Left renal pelvis (tissue), 4 donors: ENCODE measurements around the gene CLEC4E. TPM values are rescaled to one million over a fixed set of nuclear protein-coding genes. Genes with fewer than 3 reads are reported as not detected.
"Not testable (repeated sequence)": the region's sequence is repeated elsewhere in the genome, so short reads cannot be mapped to it uniquely, and the experiment has no call there.

Source experiments
- DNase-seq, 4 donors: peaks; one replicate each; pipeline ENCODE4 v3.0.0-alpha.2; 2013; ENCODE audit warnings: low read depth in 4 of 4, low spot score in 3 of 4
- polyA plus RNA-seq, 4 donors: library from polyadenylated mRNA; unstranded; fragments of 120-200 nt; gene quantifications; one replicate each; pipeline ENCODE4 v1.2.1, GENCODE V29; 2013; ENCODE audit not compliant: insufficient read length in 4 of 4

The CLEC4E gene, protein sequence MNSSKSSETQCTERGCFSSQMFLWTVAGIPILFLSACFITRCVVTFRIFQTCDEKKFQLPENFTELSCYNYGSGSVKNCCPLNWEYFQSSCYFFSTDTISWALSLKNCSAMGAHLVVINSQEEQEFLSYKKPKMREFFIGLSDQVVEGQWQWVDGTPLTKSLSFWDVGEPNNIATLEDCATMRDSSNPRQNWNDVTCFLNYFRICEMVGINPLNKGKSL
- polyA plus RNA-seq = 1 to 10 TPM in 3 of 4 donors, under 1 TPM in 1; 0.42 to 2.0 (median 1.2) TPM

DNA sequence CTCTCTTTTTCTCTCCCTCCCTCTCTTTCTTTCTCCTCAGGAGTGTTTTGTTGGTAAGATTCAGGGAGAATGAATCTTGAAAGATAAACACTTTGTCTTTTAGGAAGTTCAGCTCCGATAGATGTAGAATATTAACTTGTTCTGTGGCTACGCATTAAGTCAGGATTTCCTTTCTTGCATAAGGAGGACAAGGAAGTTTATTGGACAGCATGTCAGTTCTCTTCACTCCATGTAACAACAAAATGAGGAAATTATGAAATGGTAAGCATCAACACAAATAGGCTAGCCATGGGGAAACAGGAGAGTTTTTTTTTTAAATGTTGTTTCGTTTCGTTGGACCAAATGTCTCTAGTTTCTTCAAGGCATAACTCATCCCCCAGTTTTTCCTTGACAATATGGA is at the start of gene CLEC4E:
CLEC4E (minus strand) TSS at position 75 of the 400 bp plus-strand sequence. CDS start 108 bp downstream, outside the sequence.
- not testable (repeated sequence) for DNase-seq

DNA sequence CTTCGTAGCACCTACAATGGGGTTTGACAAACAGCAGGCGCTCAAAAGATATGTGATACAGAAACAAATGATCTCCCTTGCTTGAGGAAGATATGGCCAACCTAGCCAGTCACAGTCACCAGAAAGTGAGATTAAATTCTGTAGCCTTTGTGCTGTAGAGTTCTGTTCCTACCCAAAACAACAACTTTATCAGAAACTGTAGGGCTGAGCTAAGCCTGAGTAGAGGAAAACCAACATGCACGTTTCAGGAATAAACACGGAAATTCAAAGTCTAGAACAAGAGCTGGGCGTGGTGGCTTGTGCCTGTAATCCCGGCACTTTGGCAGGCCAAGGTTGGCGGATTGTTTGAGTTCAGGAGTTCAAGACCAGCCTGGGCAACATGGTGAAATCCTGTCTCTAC is 49.0 kb upstream of the CLEC4E start:
- DNase-seq = no peak

DNA sequence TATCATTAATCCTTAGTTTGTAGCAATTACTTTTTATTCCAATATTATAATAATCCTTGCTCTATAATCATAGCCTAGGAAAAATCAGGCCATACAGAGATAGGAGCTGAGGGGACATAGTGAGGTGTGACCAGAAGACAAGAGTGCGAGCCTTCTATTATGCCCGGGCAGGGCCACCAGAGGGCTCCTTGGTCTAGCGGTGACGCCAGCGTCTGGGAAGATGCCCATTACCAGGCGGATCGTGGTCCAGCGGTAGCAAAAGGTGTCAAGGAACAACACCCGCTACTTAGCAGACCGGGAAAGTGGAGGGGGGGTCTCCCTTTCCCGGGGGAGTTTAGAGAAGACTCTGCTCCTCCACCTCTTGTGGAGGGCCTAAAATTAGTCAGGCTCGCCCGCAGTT is 43.8 kb upstream of the CLEC4E start:
- DNase-seq = not testable (repeated sequence)

DNA sequence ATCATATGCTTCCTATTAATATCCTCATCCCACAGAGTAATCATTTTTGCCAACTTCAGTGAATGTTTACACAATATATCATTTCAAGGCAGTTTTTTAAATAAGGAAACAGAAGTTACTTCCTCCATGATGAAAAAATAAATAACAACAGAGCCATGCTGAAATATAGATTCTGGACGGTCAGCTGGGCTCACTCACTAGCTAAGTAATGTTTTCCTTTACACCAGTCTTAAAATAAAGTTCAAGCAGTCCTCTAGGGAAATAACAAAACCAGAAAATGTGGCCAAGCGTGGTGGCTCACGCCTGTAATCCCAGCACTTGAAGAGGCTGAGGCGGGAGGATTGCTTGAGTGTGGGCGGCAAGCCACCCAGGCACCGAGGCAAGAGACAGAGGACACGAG is 43.3 kb upstream of the CLEC4E start:
- peak in 1 of 4 donors; percentile 3 for DNase-seq

DNA sequence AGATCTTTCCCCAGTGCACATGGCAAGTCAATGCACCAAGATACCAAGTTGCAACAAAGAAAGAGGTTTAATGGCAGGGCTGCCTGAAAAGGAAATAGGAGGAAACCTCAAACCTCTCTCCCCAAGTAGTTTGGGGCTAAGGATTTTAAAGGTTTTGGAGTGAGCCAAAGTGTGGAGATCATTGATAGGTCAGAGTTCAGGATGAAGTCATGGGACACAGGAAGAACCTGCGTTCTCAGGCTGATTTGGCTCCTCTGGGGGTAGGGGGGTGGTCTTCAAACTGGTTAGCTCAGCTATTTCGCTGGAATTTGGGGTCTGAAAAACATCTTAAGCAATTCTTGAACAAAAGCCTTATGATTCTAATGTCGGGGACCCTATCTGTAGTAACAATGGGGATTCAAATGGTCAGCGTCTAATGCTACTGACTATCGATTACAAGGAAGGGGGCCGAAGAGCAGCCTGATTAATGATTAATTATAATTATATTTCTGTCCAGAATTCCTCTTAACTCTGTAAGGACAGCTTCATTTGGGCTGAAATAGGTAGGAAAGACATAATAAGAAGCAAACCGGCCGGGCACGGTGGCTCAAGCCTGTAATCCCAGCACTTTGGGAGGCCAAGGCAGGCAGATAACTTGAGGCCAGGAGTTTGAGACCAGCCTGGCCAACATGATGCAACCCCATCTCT is 40.5 kb upstream of the CLEC4E start:
- DNase-seq = no peak

DNA sequence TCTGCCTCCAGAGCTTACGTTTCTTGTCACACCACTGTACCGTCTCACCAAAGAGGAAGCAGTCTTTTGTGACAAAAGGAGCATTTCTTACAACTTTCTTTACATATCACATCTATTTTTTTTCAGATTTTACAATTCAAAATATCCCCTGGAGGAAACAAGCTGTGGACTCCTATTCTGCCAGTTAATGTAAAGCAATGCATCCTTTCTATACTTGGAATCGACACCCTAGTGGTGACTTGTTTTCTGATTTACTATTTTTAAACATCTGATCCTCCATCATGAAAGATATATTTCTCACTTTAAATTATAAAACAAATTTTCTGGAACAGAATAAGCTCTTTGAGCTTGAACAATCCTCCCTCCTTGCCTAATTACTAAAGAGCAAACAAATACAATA is 37.2 kb upstream of the CLEC4E start:
- DNase-seq = no peak

DNA sequence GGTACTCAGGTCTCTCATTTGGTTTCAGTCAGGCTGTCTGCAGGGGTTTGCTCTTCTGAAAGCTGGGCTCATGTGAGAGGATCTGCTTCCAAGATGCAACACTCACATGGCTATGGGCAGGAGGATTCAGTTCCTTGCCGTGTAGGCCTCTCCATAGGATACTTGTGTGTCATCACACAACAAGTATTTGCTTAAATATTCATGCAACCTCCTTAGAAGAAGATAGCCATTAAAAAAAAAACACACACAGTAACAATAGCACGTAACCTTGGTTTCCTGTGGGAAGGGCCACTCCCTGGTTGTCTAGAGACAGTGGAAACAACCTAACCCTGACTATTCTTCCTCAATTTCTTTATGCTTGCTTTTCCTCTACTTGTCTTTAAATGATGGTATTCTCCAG is 31.8 kb upstream of the CLEC4E start:
- no peak for DNase-seq

DNA sequence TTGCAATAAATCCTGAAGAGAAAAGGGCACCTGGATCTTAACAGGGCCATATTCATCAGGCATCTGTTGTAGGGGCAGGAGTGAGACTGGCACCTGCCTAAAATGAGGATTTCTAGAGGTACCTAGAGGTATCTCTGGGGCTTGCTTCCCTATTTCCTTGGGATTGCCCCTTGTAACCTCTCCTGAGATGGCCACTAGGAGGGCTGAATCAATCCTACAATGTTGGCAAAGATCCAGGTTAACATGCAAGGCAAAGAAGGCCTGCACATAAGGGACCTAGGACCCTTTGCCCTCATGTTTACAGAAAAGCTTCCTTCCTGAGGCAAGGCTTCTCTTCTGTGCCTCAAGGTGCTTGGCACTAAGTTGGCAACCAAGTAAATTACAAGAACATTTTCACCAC is 25.8 kb upstream of the CLEC4E start:
- no peak for DNase-seq

DNA sequence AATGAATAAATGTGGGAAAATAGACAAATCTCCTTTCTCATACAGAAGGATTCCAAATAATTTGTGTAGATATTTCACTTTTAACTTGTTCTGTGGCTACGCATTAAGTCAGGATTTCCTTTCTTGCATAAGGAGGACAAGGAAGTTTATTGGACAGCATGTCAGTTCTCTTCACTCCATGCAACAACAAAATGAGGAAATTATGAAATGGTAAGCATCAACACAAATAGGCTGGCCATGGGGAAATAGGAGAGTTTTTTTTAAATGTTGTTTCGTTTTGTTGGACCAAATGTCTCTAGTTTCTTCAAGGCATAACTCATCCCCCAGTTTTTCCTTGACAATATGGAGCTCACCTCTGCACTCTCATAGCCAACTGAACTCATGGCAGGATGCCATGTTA is 25.3 kb upstream of the CLEC4E start:
- DNase-seq = not testable (repeated sequence)

DNA sequence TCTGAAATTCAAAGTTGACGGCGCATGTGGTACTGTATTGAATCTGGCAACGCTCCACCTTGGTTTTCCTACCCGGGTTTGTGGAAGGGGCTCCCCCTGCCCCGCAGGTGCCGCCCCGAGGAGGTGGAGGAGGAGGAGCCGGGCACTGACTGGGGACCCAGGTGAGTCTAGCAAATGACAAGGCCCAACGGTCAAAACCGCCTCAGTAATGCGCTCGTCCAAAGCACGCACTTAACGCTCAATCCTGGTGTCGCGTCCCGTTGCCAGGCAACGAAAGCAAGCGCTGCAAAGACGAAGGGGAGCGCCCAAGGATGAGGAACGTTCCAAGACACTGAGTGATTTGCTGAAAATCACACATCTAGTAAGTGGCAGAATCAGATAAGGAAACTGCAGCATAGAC is 24.0 kb upstream of the CLEC4E start:
- no peak for DNase-seq

DNA sequence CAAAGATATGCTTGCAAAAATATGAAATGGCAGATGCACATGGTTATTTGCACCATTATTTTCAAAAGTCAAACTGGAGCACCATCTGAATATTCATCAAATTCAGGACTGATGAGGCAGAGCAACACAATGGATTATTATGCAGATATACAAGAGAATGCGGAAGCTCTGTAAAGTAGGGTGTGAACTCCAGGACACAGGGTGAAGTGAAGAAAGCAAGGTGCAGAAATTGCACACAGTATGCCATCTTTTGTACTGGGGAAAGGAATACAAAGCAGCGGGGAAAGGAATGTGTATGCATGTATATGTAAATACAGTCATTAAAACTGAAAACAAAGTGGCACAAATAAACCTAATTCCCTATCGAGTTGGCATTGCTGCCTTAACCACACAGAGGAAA is 22.7 kb upstream of the CLEC4E start:
- no peak for DNase-seq

DNA sequence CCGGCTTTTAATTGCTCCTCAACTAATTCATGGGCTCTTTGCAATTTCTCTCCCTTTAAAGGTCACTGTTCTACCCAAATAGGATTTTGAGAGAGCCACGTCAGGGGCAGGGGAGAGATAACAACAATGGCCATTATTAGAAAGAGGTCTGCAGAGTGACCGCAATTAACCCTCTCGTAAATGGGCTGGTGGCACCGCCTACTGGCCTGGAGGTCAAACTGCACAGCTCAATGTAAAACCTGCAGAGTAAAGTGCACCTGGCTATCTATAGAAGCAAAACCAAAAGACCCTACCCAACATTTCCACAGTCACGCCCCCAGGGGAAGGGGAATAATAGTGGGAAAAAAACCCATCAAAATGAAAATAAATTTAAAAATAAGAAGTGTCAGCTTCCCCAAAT is 21.6 kb upstream of the CLEC4E start:
- DNase-seq = no peak

DNA sequence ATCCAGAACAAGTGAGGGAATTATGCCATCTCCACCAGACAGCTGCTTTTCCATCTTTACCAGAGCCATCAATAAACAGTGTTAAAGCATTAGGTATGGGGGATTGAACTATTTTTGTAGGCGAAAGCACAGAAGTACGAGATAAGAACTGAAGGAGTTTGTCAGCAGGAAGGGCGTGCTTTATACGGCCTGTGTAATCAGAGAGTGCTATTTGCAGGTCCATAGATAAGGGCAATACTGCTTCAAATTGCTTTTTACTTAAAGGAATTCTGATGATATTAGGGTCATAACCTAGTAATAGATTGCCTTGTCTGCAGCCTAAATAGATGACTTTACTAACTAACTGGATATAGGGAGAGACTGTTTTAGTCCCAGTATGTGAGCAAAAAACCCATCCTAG is 20.3 kb upstream of the CLEC4E start:
- no peak for DNase-seq

DNA sequence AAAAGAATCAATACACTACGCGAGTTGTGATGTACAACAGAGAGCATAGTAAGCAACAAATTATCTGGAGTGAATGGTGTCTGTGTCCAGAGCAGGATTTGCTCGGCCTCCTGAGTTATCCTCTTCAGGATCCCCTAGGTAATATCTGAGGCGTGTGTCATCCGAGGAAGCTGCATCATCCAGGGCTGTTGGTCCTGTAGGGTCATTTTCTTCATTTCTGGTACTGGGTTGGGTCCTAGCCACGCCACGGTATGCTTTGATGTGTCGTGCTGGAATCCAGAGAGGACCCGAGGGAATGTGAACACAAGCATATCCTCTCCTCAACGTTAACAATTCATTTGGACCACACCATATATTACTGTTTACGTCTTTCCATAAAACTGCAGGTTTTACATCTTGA is 19.0 kb upstream of the CLEC4E start:
- no peak for DNase-seq

DNA sequence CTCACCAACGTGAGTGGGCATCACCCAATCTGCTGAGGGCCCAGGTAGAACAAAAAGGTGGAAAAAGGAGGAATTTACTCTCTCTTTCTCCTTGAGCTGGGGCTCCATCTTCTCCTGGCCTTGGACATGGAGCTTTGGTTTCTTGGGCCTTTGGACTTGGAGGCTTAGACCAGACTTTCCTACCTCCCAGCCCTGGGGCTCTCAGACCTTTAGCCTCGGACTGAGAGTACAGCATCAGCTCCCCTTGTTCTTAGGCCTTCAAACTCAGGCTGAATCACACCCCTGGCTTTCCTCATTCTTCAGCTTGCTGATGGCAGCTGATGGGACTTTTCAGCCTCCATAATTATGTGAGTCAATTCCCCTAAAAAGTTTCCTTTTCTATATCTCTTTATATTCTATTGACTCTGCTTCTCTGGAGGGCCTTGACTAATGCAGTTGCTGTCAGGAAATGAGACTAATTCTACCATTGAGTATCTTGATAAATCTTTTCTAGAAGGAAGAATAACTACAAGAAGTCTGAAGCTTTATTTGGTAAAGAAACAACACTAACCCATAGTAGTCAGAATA is 15.9 kb upstream of the CLEC4E start:
- no peak for DNase-seq

DNA sequence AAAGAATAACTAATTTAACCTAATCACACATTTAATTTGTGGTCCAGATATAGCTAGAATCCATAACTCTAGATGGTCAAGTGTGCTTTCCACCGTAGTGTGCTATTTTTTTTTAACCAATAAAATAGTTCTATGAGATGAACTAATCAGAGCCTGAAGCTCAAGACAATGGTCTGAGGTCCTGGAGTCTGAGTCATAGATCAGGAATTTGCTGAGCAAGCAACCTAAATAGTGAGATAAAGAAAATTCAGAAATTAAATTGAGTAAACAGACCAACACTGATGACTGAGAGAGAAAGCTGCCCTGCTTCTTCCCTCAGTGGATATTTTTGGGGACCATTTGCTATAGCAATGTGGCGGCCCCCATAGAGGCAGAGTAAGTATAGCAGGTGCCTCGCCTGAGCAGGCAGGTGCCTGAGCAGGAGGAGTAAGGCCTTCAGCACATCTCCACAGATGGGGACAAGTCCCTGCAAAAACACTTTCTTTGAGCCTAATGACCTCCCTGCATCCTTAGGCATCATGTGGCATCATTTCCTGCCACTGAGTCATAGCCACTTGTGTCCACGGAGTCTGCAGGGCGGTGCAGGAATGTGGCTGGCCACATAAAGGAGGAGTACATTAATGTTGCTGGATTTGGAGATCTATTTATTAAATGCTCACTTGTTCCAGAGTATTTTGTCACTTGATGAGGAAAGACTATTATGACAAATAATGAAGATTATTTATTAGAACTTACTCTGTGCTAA is 13.9 kb upstream of the CLEC4E start:
- no peak for DNase-seq

DNA sequence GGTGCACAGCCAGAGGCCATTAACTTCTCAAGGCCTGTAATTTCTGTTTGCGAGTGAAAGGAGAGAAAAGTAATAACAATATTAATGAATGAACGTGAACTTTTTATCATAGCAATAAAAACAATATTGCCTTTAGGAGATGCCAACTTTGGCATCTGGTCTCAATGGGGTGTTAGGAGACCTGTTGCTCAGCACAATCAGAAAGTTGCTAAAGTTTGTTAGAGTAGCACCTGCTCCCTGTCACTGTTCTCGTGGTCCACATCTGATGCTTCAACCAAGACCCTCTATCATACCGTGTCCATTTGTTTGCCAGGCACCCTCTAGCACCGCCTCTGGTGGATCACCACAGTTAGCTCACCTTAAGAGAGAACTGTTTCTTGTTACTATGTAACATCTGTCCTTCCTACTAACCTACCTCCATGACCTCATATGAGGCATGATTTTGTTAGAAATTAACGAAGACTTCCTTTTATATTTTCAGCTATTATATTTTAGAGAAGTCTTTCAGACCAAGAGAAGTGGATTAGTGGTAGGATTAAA is 12.5 kb upstream of the CLEC4E start:
- no peak for DNase-seq

DNA sequence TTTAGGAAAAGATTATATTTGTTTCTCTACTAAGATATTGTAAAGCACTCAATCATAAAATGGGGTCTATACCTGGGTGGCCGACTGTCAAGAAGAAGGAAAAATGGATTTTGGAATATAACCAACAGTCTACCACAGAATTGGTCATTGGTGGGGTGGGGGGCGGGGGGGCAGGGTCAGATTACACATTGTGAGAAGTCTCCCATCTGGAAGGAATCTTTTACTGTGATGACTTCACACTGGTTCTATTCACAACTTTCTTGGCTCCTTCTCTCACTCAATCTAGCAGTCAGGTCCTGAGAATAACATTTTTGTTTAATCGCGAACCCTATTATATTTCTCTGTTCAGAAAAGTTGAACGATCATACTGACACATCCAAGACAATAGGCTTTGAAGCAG is 8.7 kb upstream of the CLEC4E start:
- no peak for DNase-seq

DNA sequence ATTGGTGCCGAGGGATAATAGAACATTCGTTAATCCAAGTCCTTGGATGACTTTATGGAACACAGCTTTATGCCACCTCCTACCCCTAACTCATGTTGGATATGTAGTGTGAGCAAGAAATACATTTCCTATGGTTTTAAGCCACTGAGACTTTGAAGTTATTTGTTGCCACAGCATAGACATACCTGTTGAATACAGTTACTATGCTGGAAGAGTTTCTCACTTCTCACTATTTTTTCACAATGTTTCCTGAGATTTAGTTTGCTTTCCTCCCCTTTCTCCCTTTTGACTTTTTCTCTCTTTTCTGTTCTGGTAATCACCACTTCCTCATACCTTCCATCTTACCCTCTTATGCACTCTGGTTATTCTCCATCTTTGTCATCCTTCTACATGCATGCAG is 7.5 kb upstream of the CLEC4E start:
- DNase-seq = no peak

DNA sequence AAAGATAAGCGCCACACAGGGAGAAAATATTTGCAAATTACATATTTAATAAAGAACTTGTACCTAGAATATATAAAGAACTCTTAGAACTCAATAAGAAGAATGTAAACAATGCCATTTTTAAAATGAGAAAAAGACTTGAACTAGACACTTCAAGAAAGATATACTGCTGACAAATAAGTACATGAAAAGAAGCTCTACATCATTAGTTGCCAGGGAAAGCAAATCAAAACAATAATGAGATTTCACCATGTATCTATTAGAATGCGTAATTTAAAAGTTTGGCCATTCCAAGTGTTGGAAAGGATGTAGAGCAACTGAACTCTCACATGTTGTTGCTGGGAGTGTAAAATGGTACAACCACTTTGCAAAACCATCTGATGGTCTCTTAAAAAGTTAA is 6.9 kb upstream of the CLEC4E start:
- no peak for DNase-seq

DNA sequence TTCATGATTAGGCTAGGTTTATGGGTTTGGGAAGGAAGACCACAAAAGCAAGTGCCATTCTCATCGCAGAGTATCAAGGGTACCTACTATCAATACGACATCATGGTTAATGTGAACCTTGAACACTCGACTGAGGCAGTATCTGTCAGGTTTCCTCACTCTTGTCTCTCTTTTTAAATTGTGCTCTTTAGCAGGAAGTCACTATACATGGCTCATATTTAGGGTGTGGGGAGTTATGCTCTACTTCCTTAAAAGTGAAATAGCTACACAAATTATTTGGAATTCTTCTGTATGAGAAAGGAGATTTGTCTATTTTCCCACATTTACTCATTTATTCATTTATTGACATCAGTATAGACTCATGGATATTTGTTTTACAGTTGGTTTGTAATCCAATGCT is 5.9 kb upstream of the CLEC4E start:
- DNase-seq = no peak
